BE2C (cell line): ENCODE data around the gene GNG11.

Experiments used
- DNase-seq: peaks from one replicate; pipeline ENCODE4 v3.0.0-alpha.2; 2020
- H3K27me3 ChIP-seq: fragments of 250-450 bp; sonication (Bioruptor Pico); 2 replicates; pipeline ENCODE4 v1.5.1; 2020; ENCODE audit warnings: mild to moderate bottlenecking
- H3K36me3 ChIP-seq: fragments of 250-450 bp; sonication (Bioruptor Pico); 2 replicates; pipeline ENCODE4 v1.5.1; 2020; ENCODE audit warnings: mild to moderate bottlenecking
- H3K4me1 ChIP-seq: fragments of 250-450 bp; sonication (Bioruptor Pico); 2 replicates; pipeline ENCODE4 v1.5.1; 2020
- H3K4me3 ChIP-seq: 2 replicates; pipeline ENCODE4 v1.5.1; 2011; ENCODE audit warnings: low read depth, low read length
- H3K9me3 ChIP-seq: fragments of 250-450 bp; sonication (Bioruptor Pico); 2 replicates; pipeline ENCODE4 v1.5.1; 2020
- TF ChIP-seq, protein P1 (sequence below): IDR thresholded peaks from 2 replicates; pipeline ENCODE4 v1.5.1; 2012; ENCODE audit warnings: mild to moderate bottlenecking, low read depth, low read length

GNG11 gene

GRCh38 chr7:93964262-93964661 lies 42.7 kb downstream of the GNG11 start:
- H3K9me3 ChIP-seq: no peaks in the 10 kb centered on the region
- no peaks in the 10 kb centered on the region for H3K36me3 ChIP-seq
- H3K4me3 ChIP-seq: no peak overlapping the region
- no peak for DNase-seq
- no peaks in the 10 kb centered on the region for H3K27me3 ChIP-seq
- TF ChIP-seq, protein P1, sequence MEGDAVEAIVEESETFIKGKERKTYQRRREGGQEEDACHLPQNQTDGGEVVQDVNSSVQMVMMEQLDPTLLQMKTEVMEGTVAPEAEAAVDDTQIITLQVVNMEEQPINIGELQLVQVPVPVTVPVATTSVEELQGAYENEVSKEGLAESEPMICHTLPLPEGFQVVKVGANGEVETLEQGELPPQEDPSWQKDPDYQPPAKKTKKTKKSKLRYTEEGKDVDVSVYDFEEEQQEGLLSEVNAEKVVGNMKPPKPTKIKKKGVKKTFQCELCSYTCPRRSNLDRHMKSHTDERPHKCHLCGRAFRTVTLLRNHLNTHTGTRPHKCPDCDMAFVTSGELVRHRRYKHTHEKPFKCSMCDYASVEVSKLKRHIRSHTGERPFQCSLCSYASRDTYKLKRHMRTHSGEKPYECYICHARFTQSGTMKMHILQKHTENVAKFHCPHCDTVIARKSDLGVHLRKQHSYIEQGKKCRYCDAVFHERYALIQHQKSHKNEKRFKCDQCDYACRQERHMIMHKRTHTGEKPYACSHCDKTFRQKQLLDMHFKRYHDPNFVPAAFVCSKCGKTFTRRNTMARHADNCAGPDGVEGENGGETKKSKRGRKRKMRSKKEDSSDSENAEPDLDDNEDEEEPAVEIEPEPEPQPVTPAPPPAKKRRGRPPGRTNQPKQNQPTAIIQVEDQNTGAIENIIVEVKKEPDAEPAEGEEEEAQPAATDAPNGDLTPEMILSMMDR: no peak
- no peaks in the 10 kb centered on the region for H3K4me1 ChIP-seq

DNA sequence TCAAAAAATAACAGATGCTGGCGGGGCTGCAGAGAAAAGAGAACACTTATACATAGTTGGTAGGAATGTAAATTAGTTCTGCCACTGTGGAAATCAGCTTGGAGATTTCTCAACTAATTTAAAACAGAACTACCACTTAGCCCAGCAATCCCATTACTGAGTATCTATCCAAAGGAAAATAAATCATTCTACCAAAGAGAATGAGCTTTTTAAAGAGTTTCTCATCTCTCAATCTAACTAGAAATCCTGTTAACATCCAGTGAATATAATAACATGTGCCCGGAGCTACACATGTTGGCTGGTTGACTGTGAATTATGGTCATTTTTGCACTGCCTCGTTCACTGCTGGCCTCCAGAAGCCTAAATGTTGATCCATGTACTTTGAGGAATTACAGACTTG lies 43.3 kb downstream of the GNG11 start:
- Histone ChIP-seq H3K4me1 (no peaks in the 10 kb centered on the region), H3K36me3 (no peaks in the 10 kb centered on the region), H3K27me3 (no peaks in the 10 kb centered on the region), H3K4me3 (no peak overlapping the region), H3K9me3 (no peaks in the 10 kb centered on the region)
- no peak for DNase-seq
- TF ChIP-seq, protein P1: no peak

DNA sequence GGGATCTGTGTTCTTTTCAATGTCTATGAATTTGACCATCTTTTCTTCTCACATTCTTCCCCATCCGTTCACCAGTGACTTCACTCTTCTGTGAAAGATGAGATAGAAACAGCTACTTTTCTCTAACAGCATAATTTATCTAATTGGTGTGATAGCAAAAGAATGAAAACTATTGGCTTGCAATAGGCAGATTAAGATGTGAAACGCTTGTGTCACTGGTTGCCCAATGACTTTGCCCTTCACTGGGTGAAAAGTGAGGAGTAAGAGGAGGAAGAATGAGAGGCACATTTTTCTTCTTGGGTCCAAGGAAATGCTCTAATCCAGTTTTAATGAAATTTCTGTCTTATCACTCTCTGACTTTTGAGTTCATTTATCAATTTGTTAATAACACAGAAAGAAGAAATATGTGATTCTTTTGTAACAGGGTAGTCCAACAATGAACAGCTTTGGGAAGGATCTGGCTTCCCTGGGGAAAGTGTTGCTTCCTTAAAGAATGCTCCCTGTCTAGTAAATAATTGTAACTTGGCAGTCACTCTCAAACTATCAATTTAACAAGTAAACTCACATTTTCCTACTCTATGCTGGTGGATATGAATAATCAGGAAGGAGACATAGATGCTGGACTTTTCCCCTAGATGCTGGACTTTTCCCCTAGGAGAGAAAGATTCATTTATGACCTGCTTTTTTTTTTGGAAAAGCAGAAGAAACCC lies 47.5 kb downstream of the GNG11 start:
- DNase-seq: no peak
- no peaks in the 10 kb centered on the region for H3K9me3 ChIP-seq
- H3K36me3 ChIP-seq: no peaks in the 10 kb centered on the region
- no peaks in the 10 kb centered on the region for H3K27me3 ChIP-seq
- no peak overlapping the region for H3K4me3 ChIP-seq
- TF ChIP-seq, protein P1: no peak
- no peaks in the 10 kb centered on the region for H3K4me1 ChIP-seq

GRCh38 chr7:93972029-93972725 lies 50.6 kb downstream of the GNG11 start:
- TF ChIP-seq, protein P1: no peak
- Histone ChIP-seq H3K9me3 (no peaks in the 10 kb centered on the region), H3K4me3 (no peak overlapping the region), H3K27me3 (no peaks in the 10 kb centered on the region), H3K4me1 (no peaks in the 10 kb centered on the region), H3K36me3 (no peaks in the 10 kb centered on the region)
- DNase-seq: no peak

DNA sequence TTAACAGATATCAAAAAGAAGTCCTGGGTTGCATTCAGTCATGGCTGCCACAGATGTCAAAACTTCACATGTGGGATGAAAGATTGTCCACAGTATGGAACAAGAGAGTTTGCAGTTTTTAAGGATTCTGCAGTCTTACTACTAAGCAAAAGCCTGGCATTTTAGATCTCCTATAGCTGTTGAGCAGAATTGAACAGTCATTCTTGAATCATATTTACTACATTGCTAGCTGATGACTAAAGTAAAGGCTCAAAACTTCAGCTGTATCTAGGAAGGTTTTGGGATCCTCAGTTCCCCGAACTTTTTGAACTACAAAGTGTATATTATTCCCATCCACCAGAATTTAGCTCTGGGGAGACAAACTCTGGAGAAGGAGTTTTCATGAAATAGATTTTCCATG lies 51.6 kb downstream of the GNG11 start:
- H3K4me3 ChIP-seq: no peak overlapping the region
- DNase-seq: no peak

More for the DNA sequence above, 51.6 kb downstream of the GNG11 start:
- Histone ChIP-seq H3K36me3 (no peaks in the 10 kb centered on the region), H3K27me3 (no peaks in the 10 kb centered on the region), H3K4me1 (no peaks in the 10 kb centered on the region), H3K9me3 (no peaks in the 10 kb centered on the region)
- TF ChIP-seq, protein P1: no peak
